ENCODE results near the gene GPC4. TPM values are rescaled to one million over a fixed set of nuclear protein-coding genes. Genes with fewer than 3 reads are reported as not detected.

Gene GPC4
- total and polyA plus RNA-seq, 2 experiments from 2014 or later, result 124 to 183 TPM

DNA sequence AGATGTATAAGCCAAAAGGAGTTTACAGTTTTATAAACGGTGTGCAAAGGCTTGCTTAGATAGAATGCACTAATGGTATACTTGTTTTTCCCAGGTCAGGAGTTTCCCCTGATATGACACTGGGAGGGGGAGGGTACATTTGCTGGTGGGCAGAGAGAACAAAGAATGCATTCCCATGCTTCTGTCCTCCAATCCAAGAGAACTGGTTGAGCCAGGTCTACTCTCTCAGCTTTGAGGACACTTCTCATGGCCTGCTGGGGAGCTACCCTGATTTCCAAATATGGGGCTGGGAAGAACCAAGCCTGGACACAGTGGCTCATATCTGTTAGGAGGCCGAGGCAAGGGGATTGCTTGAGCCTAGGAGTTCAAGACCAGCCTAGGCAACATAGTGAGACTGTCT, 3.3 kb upstream of the GPC4 start (continued):
- TF ChIP-seq, protein P1, sequence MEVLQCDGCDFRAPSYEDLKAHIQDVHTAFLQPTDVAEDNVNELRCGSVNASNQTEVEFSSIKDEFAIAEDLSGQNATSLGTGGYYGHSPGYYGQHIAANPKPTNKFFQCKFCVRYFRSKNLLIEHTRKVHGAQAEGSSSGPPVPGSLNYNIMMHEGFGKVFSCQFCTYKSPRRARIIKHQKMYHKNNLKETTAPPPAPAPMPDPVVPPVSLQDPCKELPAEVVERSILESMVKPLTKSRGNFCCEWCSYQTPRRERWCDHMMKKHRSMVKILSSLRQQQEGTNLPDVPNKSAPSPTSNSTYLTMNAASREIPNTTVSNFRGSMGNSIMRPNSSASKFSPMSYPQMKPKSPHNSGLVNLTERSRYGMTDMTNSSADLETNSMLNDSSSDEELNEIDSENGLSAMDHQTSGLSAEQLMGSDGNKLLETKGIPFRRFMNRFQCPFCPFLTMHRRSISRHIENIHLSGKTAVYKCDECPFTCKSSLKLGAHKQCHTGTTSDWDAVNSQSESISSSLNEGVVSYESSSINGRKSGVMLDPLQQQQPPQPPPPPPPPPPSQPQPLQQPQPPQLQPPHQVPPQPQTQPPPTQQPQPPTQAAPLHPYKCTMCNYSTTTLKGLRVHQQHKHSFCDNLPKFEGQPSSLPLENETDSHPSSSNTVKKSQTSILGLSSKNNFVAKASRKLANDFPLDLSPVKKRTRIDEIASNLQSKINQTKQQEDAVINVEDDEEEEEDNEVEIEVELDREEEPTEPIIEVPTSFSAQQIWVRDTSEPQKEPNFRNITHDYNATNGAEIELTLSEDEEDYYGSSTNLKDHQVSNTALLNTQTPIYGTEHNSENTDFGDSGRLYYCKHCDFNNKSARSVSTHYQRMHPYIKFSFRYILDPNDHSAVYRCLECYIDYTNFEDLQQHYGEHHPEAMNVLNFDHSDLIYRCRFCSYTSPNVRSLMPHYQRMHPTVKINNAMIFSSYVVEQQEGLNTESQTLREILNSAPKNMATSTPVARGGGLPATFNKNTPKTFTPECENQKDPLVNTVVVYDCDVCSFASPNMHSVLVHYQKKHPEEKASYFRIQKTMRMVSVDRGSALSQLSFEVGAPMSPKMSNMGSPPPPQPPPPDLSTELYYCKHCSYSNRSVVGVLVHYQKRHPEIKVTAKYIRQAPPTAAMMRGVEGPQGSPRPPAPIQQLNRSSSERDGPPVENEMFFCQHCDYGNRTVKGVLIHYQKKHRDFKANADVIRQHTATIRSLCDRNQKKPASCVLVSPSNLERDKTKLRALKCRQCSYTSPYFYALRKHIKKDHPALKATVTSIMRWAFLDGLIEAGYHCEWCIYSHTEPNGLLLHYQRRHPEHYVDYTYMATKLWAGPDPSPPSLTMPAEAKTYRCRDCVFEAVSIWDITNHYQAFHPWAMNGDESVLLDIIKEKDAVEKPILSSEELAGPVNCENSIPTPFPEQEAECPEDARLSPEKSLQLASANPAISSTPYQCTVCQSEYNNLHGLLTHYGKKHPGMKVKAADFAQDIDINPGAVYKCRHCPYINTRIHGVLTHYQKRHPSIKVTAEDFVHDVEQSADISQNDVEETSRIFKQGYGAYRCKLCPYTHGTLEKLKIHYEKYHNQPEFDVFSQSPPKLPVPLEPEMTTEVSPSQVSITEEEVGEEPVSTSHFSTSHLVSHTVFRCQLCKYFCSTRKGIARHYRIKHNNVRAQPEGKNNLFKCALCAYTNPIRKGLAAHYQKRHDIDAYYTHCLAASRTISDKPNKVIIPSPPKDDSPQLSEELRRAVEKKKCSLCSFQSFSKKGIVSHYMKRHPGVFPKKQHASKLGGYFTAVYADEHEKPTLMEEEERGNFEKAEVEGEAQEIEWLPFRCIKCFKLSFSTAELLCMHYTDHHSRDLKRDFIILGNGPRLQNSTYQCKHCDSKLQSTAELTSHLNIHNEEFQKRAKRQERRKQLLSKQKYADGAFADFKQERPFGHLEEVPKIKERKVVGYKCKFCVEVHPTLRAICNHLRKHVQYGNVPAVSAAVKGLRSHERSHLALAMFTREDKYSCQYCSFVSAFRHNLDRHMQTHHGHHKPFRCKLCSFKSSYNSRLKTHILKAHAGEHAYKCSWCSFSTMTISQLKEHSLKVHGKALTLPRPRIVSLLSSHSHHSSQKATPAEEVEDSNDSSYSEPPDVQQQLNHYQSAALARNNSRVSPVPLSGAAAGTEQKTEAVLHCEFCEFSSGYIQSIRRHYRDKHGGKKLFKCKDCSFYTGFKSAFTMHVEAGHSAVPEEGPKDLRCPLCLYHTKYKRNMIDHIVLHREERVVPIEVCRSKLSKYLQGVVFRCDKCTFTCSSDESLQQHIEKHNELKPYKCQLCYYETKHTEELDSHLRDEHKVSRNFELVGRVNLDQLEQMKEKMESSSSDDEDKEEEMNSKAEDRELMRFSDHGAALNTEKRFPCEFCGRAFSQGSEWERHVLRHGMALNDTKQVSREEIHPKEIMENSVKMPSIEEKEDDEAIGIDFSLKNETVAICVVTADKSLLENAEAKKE (CRISPR knock-in tag; IDR thresholded peaks at IDR 0.05), result no peak

DNA sequence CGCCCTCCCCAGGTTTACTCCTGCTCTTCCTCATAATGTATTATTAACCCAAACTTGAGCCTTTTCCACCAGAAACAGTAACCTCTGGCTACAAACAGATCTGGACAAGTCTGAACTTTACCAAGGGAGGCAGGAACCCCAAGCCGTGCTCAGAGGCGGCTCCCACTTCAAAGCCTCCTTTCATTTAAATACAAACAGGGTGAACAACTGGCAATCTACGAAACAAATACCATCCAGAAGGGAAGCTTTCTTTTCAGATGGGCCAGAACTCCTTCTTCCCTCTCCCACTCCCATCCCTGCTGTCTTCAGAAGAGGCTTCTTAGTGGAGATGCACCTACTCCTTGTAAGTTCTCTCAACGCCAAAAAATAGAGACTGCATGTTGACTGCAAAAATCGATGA, 2.1 kb upstream of the GPC4 start:
- H3K4me3 ChIP-seq, result peak overlapping the region; percentile 78
- no peak overlapping the region for H3K27ac Mint-ChIP-seq

More for the DNA sequence above, 2.1 kb upstream of the GPC4 start:
- DNase-seq (ENCODE audit: low spot score) (peak; percentile 44), ATAC-seq (peak; percentile 2; the same call in 1 of the 3 replicates)
- no peak overlapping the region for H3K27ac ChIP-seq (ENCODE audit: low read depth)
- H3K79me2 ChIP-seq (replicated peaks; ENCODE audit: insufficient read depth), result peaks cover 28% of the 10 kb centered on the region
- H2AFZ ChIP-seq, result no peak overlapping the region
- Mint-ChIP-seq H3K9me3 (no peaks in the 10 kb centered on the region), H3K36me3 (ENCODE audit: low read depth) (peaks cover 15% of the 10 kb centered on the region), H3K4me1 (peaks cover 34% of the 10 kb centered on the region), H3K27me3 (ENCODE audit: insufficient read depth, low read depth, poor library complexity) (peaks cover 12% of the 10 kb centered on the region), H3K4me3 (peak overlapping the region; percentile 52)
- peaks cover 5% of the 10 kb centered on the region; the same call in 1 of the 2 replicates for H4K20me1 ChIP-seq (replicated peaks; ENCODE audit: insufficient read depth)
- H3K27me3 ChIP-seq (ENCODE audit: insufficient read depth), result no peaks in the 10 kb centered on the region
- H3F3A ChIP-seq (replicated peaks; ENCODE audit: low read depth), result no peaks in the 10 kb centered on the region
- H3K4me1 ChIP-seq (ENCODE audit: insufficient read depth), result peaks cover 18% of the 10 kb centered on the region
- TF ChIP-seq, protein P2, sequence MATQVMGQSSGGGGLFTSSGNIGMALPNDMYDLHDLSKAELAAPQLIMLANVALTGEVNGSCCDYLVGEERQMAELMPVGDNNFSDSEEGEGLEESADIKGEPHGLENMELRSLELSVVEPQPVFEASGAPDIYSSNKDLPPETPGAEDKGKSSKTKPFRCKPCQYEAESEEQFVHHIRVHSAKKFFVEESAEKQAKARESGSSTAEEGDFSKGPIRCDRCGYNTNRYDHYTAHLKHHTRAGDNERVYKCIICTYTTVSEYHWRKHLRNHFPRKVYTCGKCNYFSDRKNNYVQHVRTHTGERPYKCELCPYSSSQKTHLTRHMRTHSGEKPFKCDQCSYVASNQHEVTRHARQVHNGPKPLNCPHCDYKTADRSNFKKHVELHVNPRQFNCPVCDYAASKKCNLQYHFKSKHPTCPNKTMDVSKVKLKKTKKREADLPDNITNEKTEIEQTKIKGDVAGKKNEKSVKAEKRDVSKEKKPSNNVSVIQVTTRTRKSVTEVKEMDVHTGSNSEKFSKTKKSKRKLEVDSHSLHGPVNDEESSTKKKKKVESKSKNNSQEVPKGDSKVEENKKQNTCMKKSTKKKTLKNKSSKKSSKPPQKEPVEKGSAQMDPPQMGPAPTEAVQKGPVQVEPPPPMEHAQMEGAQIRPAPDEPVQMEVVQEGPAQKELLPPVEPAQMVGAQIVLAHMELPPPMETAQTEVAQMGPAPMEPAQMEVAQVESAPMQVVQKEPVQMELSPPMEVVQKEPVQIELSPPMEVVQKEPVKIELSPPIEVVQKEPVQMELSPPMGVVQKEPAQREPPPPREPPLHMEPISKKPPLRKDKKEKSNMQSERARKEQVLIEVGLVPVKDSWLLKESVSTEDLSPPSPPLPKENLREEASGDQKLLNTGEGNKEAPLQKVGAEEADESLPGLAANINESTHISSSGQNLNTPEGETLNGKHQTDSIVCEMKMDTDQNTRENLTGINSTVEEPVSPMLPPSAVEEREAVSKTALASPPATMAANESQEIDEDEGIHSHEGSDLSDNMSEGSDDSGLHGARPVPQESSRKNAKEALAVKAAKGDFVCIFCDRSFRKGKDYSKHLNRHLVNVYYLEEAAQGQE (IDR thresholded peaks at IDR 0.05; ENCODE audit: unreplicated experiment), result no peak
- TF ChIP-seq NANOG (IDR thresholded peaks at IDR 0.05; ENCODE audit: borderline replicate concordance), result peak; percentile 70
- TF ChIP-seq, protein P1 (CRISPR knock-in tag; IDR thresholded peaks at IDR 0.05), result no peak
- H3K36me3 ChIP-seq (ENCODE audit: insufficient read depth), result no peaks in the 10 kb centered on the region
- peak overlapping the region; percentile 91 for H3K4me2 ChIP-seq
- no peaks in the 10 kb centered on the region for H3K9me2 ChIP-seq (ENCODE audit: insufficient read depth)

All from GM23338 (cell line).